IMR-90 (cell line): Measurements from ENCODE around the gene ADPRHL1. TPM values are rescaled to one million over a fixed set of nuclear protein-coding genes. Genes with fewer than 3 reads are reported as not detected.

Experiments used
- ATAC-seq: fragments of 200-7000 bp; cut with Tn5 transposase; 2 replicates; pipeline ENCODE4 v1.9.1; 2020; ENCODE audit warnings: low read depth, mild to moderate bottlenecking, moderate library complexity
- BruUV-seq: library from RNA; stranded (reverse); fragments of 400-500 nt; replicated peaks from 2 replicates; lab custom pipeline; 2021; lab: Mats Ljungman, UMichigan
- CTCF ChIA-PET: fragments of 300-600 bp; formaldehyde crosslinking; extraction: SDS; loops from one replicate; lab custom pipeline; 2021; ENCODE audit warnings: antibody characterized with exemption; lab: Yijun Ruan, JAX
- POLR2A ChIA-PET: fragments of 300-600 bp; sonication (Branson Sonifier 250); formaldehyde crosslinking; loops from one replicate; lab custom pipeline; 2022; ENCODE audit warnings: antibody characterized with exemption; ENCODE audit not compliant: unreplicated experiment; lab: Charles Lee
- DNase-seq: peaks from one replicate; pipeline ENCODE4 v3.0.0; 2013
- H2AFZ ChIP-seq: replicated peaks from 2 replicates; pipeline ENCODE3; 2013; ENCODE audit warnings: low read length, mild to moderate bottlenecking; ENCODE audit not compliant: poor library complexity
- H2AK5ac ChIP-seq: 2 replicates; pipeline ENCODE4 v1.6.1; 2013; ENCODE audit warnings: low read depth, low read length, inconsistent platforms
- H2AK9ac ChIP-seq: replicated peaks from 2 replicates; pipeline ENCODE3; 2013; ENCODE audit warnings: mild to moderate bottlenecking, low read depth, low read length, moderate library complexity; ENCODE audit not compliant: poor library complexity
- H2BK120ac ChIP-seq: 2 replicates; pipeline ENCODE4 v1.6.1; 2013; ENCODE audit warnings: low read depth, low read length, inconsistent platforms
- H2BK15ac ChIP-seq: 3 replicates; pipeline ENCODE4 v1.6.1; 2013; ENCODE audit warnings: low read depth, low read length, inconsistent platforms
- H2BK20ac ChIP-seq: 2 replicates; pipeline ENCODE4 v1.6.1; 2013; ENCODE audit warnings: low read depth, mild to moderate bottlenecking, inconsistent platforms, low read length, moderate library complexity
- H2BK5ac ChIP-seq: 2 replicates; pipeline ENCODE4 v1.6.1; 2013; ENCODE audit warnings: mild to moderate bottlenecking, low read depth, low read length, inconsistent platforms; ENCODE audit not compliant: poor library complexity, severe bottlenecking
- H3K14ac ChIP-seq: replicated peaks from 2 replicates; pipeline ENCODE4 v1.6.1; 2013; ENCODE audit warnings: low read depth, low read length, inconsistent platforms
- H3K18ac ChIP-seq: 2 replicates; pipeline ENCODE4 v1.6.1; 2013; ENCODE audit warnings: low read depth, low read length, control low read depth
- H3K23ac ChIP-seq: 2 replicates; pipeline ENCODE4 v1.6.1; 2013; ENCODE audit warnings: low read depth, low read length, inconsistent platforms
- H3K27ac ChIP-seq: 2 replicates; pipeline ENCODE4 v1.5.1; 2013; ENCODE audit warnings: mild to moderate bottlenecking, control low read depth, low read length; ENCODE audit not compliant: insufficient read depth
- H3K27me3 ChIP-seq: 2 replicates; pipeline ENCODE4 v1.6.1; 2013; ENCODE audit warnings: low read length; ENCODE audit not compliant: control insufficient read depth, insufficient read depth
- H3K36me3 ChIP-seq: 2 replicates; pipeline ENCODE4 v1.6.1; 2013; ENCODE audit warnings: low read length, mixed read lengths; ENCODE audit not compliant: control insufficient read depth, insufficient read depth
- H3K4ac ChIP-seq: 2 replicates; pipeline ENCODE4 v1.6.1; 2013; ENCODE audit warnings: low read depth, low read length, inconsistent platforms
- H3K4me1 ChIP-seq: 2 replicates; pipeline ENCODE4 v1.6.1; 2013; ENCODE audit warnings: low read length, mixed read lengths; ENCODE audit not compliant: control insufficient read depth, insufficient read depth
- H3K4me2 ChIP-seq: 2 replicates; pipeline ENCODE4 v1.6.1; 2013; ENCODE audit warnings: low read depth, mild to moderate bottlenecking, control low read depth, low read length, moderate library complexity
- H3K4me3 ChIP-seq: 2 replicates; pipeline ENCODE4 v1.5.1; 2013; ENCODE audit warnings: low read depth, mild to moderate bottlenecking, control low read depth, low read length, moderate library complexity; ENCODE audit not compliant: insufficient read depth
- H3K56ac ChIP-seq: 2 replicates; pipeline ENCODE4 v1.6.1; 2013; ENCODE audit warnings: low read length, inconsistent platforms; ENCODE audit not compliant: insufficient read depth; ENCODE audit errors: extremely low read depth
- H3K79me1 ChIP-seq, 2 experiments: 2 replicates each; pipeline ENCODE4 v1.6.1; 2013; ENCODE audit warnings: low read length in 2 of 2, inconsistent platforms in 1 of 2, low read depth in 1 of 2
- H3K9ac ChIP-seq: 2 replicates; pipeline ENCODE4 v1.6.1; 2013; ENCODE audit warnings: low read depth, low read length, control low read depth
- H3K9me1 ChIP-seq: 2 replicates; pipeline ENCODE4 v1.6.1; 2013; ENCODE audit warnings: low read length, inconsistent platforms; ENCODE audit not compliant: insufficient read depth
- H3K9me3 ChIP-seq: 2 replicates; pipeline ENCODE4 v1.6.1; 2013; ENCODE audit warnings: low read length; ENCODE audit not compliant: control insufficient read depth, insufficient read depth
- H4K20me1 ChIP-seq: 2 replicates; pipeline ENCODE4 v1.6.1; 2013; ENCODE audit warnings: low read length, inconsistent platforms; ENCODE audit not compliant: insufficient read depth
- H4K5ac ChIP-seq: 2 replicates; pipeline ENCODE4 v1.6.1; 2013; ENCODE audit warnings: mild to moderate bottlenecking, low read depth, low read length, control low read depth
- H4K8ac ChIP-seq, 2 experiments: 2 replicates each; pipeline ENCODE4 v1.6.1; 2013; ENCODE audit warnings: low read depth in 2 of 2, low read length in 2 of 2, control low read depth in 1 of 2, inconsistent platforms in 1 of 2
- H4K91ac ChIP-seq: 2 replicates; pipeline ENCODE4 v1.6.1; 2013; ENCODE audit warnings: low read depth, low read length, inconsistent platforms; ENCODE audit not compliant: insufficient read depth
- BHLHE40 ChIP-seq: fragments of 150-350 bp; IDR thresholded peaks from 2 replicates; pipeline ENCODE4 v1.6.1; 2016; ENCODE audit warnings: mild to moderate bottlenecking, low read depth, low read length
- CEBPB ChIP-seq: IDR thresholded peaks from 2 replicates; pipeline ENCODE4 v1.6.1; 2012; ENCODE audit warnings: low read depth, low read length, improper control_type of control experiment
- CHD1 ChIP-seq: IDR thresholded peaks from 2 replicates; pipeline ENCODE4 v1.6.1; 2012; ENCODE audit warnings: low read depth, low read length, improper control_type of control experiment
- MAFK ChIP-seq: IDR thresholded peaks from 2 replicates; pipeline ENCODE4 v1.6.1; 2012; ENCODE audit warnings: low read depth, low read length, improper control_type of control experiment
- MAZ ChIP-seq: IDR thresholded peaks from 2 replicates; pipeline ENCODE4 v1.6.1; 2012; ENCODE audit warnings: low read depth, mild to moderate bottlenecking, low read length, improper control_type of control experiment, moderate library complexity, borderline replicate concordance
- MXI1 ChIP-seq: IDR thresholded peaks from 2 replicates; pipeline ENCODE4 v1.6.1; 2012; ENCODE audit warnings: low read depth, mild to moderate bottlenecking, low read length, moderate library complexity, borderline replicate concordance
- NFE2L2 ChIP-seq: fragments of 150-350 bp; IDR thresholded peaks from 2 replicates; pipeline ENCODE4 v1.6.1; 2016; ENCODE audit warnings: low read depth, mild to moderate bottlenecking, low read length
- POLR2A ChIP-seq: IDR thresholded peaks from 2 replicates; pipeline ENCODE4 v1.6.1; 2012; ENCODE audit warnings: mild to moderate bottlenecking, low read depth, low read length
- RAD21 ChIP-seq: IDR thresholded peaks from 2 replicates; pipeline ENCODE4 v1.6.1; 2012; ENCODE audit warnings: low read length, improper control_type of control experiment
- RFX5 ChIP-seq: IDR thresholded peaks from 2 replicates; pipeline ENCODE4 v1.8.0; 2012; ENCODE audit warnings: low read depth, mild to moderate bottlenecking, low read length, moderate library complexity
- SMC3 ChIP-seq: fragments of 150-350 bp; IDR thresholded peaks from 2 replicates; pipeline ENCODE4 v1.6.1; 2016; ENCODE audit warnings: low read depth, mild to moderate bottlenecking, antibody characterized with exemption, low read length, moderate library complexity
- WGBS, 2 experiments: methylation state at CpG; one replicate each; pipeline versions ENCODE4 v1.1.5 to v1.1.7; 2013; ENCODE audit warnings: missing lambda C conversion rate in 2 of 2; ENCODE audit not compliant: insufficient read length in 1 of 2; ENCODE audit errors: extremely low coverage in 2 of 2; 5-methylcytosine and 5-hydroxymethylcytosine counted together
- dilution Hi-C: fragments of 300-500 bp; cut with HindIII; formaldehyde crosslinking; loops from one replicate; pipeline ENCODE4 v1.14.3; 2018; ENCODE audit warnings: low sequenced_read_pairs; ENCODE audit not compliant: unreplicated experiment
- in situ Hi-C: fragments of 300-500 bp; cut with MboI; formaldehyde crosslinking; loops from 3 replicates; pipeline ENCODE4 v1.14.3; 2019; ENCODE audit warnings: low sequenced_read_pairs, inconsistent platforms, mixed read lengths
- intact Hi-C: fragments of 100-400 bp; cut with micrococcal nuclease; formaldehyde crosslinking; loops from 2 replicates; pipeline ENCODE4 v1.10.0; 2022
- polyA plus RNA-seq, 3 experiments: library from polyadenylated mRNA; depleted of rRNA; stranded (reverse); fragments of >200 nt; gene quantifications; 2 replicates each; pipeline ENCODE4 v1.2.3, GENCODE V29; 2012; ENCODE audit warnings: low replicate concordance in 1 of 3
- total RNA-seq: library from RNA; depleted of rRNA; stranded (reverse); fragments of >200 nt; gene quantifications from 2 replicates; pipeline ENCODE4 v1.2.3, GENCODE V29; 2012
- TF ChIP-seq, protein P1 (sequence below): fragments of 150-350 bp; IDR thresholded peaks from 2 replicates; pipeline ENCODE4 v1.6.1; 2016; ENCODE audit warnings: low read depth, mild to moderate bottlenecking, low read length, moderate library complexity, borderline replicate concordance
- TF ChIP-seq, protein P2 (sequence below): conservative IDR thresholded peaks from 2 replicates; pipeline ENCODE4 v1.5.1; 2012; ENCODE audit warnings: mild to moderate bottlenecking, low read depth, low read length, improper control_type of control experiment
- TF ChIP-seq, protein P3 (sequence below): fragments of 150-350 bp; IDR thresholded peaks from 2 replicates; pipeline ENCODE4 v1.6.1; 2017; ENCODE audit warnings: mild to moderate bottlenecking, antibody characterized with exemption, low read length, low read depth

Gene ADPRHL1
- total and polyA plus RNA-seq, 2 of the 4 experiments (the other 2 are of a cell fraction), result 0.36 to 0.67 TPM

DNA sequence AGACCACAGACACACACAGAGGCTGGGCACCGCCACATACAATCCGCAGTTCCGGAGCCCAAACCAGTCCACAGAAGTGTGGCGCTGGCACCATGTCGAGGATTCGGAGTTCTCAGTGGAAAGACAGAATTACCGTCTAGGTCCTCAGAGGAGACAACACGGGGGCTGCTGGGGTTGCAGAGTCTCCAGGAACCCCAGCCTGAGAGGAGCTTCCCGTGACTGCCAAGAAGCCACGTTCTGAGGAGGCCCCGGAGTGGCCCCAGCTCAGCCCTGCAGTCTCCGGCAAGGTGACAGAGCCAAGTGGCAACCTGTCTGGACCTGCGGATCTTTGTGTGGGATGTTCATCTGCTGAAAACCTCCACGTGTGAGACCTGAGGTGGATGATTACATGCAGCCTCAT lies 7.3 kb upstream of the ADPRHL1 start:
- ATAC-seq, result no peak
- WGBS, 2 experiments, result 100% methylated on average over 3 of the region's 14 CpGs; no CpG with 5 or more reads in 1 of the 2 experiments

More for the DNA sequence above, 7.3 kb upstream of the ADPRHL1 start:
- CTCF ChIA-PET, result no interaction called here
- H4K20me1 ChIP-seq, result no peaks in the 10 kb centered on the region; the same call in none of the 2 replicates
- in situ Hi-C loops (no loop called here), dilution Hi-C loops (no loop called here), intact Hi-C loops (no loop called here)
- no peak for DNase-seq
- no peak overlapping the region for H2AFZ ChIP-seq
- H3K56ac ChIP-seq, result no peak overlapping the region
- no peak overlapping the region for H3K4me3 ChIP-seq
- no peaks in the 10 kb centered on the region for H3K9me1 ChIP-seq
- no peak overlapping the region for H3K23ac ChIP-seq
- no peak overlapping the region for H3K9ac ChIP-seq
- H3K36me3 ChIP-seq, result peaks cover 36% of the 10 kb centered on the region
- no peak overlapping the region for H3K4ac ChIP-seq
- H2AK9ac ChIP-seq, result no peak overlapping the region
- H4K8ac ChIP-seq, result no peak overlapping the region
- no peak overlapping the region for H2BK15ac ChIP-seq
- TF ChIP-seq, protein P1, sequence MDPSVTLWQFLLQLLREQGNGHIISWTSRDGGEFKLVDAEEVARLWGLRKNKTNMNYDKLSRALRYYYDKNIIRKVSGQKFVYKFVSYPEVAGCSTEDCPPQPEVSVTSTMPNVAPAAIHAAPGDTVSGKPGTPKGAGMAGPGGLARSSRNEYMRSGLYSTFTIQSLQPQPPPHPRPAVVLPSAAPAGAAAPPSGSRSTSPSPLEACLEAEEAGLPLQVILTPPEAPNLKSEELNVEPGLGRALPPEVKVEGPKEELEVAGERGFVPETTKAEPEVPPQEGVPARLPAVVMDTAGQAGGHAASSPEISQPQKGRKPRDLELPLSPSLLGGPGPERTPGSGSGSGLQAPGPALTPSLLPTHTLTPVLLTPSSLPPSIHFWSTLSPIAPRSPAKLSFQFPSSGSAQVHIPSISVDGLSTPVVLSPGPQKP, result no peak
- TF ChIP-seq MXI1 (no peak), RFX5 (no peak), NFE2L2 (no peak), MAFK (no peak), CHD1 (no peak), RAD21 (no peak), BHLHE40 (no peak), SMC3 (no peak), MAZ (no peak), POLR2A (no peak), CEBPB (no peak)
- TF ChIP-seq, protein P2, sequence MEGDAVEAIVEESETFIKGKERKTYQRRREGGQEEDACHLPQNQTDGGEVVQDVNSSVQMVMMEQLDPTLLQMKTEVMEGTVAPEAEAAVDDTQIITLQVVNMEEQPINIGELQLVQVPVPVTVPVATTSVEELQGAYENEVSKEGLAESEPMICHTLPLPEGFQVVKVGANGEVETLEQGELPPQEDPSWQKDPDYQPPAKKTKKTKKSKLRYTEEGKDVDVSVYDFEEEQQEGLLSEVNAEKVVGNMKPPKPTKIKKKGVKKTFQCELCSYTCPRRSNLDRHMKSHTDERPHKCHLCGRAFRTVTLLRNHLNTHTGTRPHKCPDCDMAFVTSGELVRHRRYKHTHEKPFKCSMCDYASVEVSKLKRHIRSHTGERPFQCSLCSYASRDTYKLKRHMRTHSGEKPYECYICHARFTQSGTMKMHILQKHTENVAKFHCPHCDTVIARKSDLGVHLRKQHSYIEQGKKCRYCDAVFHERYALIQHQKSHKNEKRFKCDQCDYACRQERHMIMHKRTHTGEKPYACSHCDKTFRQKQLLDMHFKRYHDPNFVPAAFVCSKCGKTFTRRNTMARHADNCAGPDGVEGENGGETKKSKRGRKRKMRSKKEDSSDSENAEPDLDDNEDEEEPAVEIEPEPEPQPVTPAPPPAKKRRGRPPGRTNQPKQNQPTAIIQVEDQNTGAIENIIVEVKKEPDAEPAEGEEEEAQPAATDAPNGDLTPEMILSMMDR, result no peak
- TF ChIP-seq, protein P3, sequence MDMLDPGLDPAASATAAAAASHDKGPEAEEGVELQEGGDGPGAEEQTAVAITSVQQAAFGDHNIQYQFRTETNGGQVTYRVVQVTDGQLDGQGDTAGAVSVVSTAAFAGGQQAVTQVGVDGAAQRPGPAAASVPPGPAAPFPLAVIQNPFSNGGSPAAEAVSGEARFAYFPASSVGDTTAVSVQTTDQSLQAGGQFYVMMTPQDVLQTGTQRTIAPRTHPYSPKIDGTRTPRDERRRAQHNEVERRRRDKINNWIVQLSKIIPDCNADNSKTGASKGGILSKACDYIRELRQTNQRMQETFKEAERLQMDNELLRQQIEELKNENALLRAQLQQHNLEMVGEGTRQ, result no peak
- peaks cover 3 to 19% of the 10 kb centered on the region in 2 experiments; a peak in 2 of 4 replicates for H3K79me1 ChIP-seq
- no peak overlapping the region for H4K91ac ChIP-seq
- H3K27ac ChIP-seq, result no peak overlapping the region
- no peak overlapping the region for H2BK5ac ChIP-seq
- H3K27me3 ChIP-seq, result no peaks in the 10 kb centered on the region
- H3K4me2 ChIP-seq, result no peak overlapping the region
- H2BK120ac ChIP-seq, result no peak overlapping the region
- no peak overlapping the region for H2AK5ac ChIP-seq
- H3K14ac ChIP-seq, result no peak overlapping the region
- POLR2A ChIA-PET, result no interaction called here
- H3K18ac ChIP-seq, result no peak overlapping the region
- BruUV-seq, result no TSS peak
- peaks cover 2% of the 10 kb centered on the region; the same call in 1 of the 2 replicates for H3K4me1 ChIP-seq
- H2BK20ac ChIP-seq, result no peak overlapping the region
- H3K9me3 ChIP-seq, result no peaks in the 10 kb centered on the region
- no peak overlapping the region for H4K5ac ChIP-seq
